A204.1 (cell line): Measurements from ENCODE around the gene SPAG4.

Experiments
- FAIRE-seq: peaks from 2 replicates; lab custom pipeline; 2012; peaks lifted over from hg19 to GRCh38; lab: Jason Lieb, UNC

The SPAG4 gene, protein sequence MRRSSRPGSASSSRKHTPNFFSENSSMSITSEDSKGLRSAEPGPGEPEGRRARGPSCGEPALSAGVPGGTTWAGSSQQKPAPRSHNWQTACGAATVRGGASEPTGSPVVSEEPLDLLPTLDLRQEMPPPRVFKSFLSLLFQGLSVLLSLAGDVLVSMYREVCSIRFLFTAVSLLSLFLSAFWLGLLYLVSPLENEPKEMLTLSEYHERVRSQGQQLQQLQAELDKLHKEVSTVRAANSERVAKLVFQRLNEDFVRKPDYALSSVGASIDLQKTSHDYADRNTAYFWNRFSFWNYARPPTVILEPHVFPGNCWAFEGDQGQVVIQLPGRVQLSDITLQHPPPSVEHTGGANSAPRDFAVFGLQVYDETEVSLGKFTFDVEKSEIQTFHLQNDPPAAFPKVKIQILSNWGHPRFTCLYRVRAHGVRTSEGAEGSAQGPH

DNA sequence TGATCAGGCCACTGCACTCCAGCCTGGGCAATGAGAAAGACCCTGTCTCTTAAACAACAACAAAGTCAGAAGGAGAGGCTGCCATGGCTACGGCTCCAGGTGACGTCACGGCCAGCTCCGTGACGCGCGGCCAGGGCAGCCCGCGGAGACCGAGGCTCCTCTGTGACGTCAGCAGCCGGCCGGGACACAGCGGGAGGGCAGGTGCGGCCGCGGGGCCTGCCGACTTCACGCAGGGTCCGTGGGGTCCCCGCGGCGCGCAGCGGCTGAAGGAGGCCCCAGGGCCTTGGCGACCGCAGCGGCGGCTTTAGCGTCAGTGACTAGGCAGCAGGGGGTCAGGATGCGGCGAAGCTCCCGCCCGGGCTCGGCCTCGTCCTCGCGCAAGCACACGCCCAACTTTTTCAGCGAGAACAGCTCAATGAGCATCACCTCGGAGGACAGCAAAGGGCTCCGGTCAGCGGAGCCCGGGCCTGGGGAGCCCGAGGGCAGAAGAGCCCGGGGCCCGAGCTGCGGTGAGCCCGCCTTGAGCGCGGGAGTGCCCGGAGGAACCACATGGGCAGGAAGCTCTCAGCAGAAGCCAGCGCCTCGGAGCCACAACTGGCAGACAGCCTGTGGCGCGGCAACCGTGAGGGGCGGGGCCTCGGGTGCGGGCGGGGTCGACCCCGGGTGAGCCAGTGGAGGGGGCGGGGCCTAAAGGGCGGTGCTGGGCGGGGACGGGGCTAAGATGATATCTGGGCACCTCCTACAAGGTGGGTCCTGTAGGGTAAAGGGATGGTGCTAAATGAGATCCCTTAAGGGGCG lies at the start of gene SPAG4:
Gene SPAG4, plus strand, starts transcription at position 163 of the 798 bp plus-strand sequence. Its CDS starts 175 bp downstream, at position 338.
- no peak for FAIRE-seq

- no peak for FAIRE-seq
These were observed 47.0 kb upstream of the SPAG4 start for GRCh38 chr20:35568645-35569044.

- FAIRE-seq: no peak
These were observed 44.1 kb upstream of the SPAG4 start for GRCh38 chr20:35571555-35571954.

DNA sequence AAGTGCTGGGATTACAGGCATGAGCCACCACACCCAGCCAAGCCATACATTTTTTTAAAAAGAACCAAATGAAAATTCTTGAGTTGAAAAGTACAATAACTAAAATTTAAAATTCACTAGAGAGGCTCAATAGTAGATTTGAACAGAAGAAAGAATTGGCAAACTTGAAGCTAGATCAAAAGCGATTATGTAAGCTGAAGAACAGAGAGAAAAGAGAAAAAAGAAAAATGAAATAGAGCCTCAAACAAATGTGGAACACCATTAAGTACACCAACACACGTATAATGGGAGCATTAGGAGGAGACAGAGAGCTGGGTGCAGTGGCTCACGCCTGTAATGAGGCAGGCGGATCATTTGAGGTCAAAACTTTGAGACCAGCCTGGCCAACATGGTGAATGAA lies 42.8 kb upstream of the SPAG4 start:
- no peak for FAIRE-seq

DNA sequence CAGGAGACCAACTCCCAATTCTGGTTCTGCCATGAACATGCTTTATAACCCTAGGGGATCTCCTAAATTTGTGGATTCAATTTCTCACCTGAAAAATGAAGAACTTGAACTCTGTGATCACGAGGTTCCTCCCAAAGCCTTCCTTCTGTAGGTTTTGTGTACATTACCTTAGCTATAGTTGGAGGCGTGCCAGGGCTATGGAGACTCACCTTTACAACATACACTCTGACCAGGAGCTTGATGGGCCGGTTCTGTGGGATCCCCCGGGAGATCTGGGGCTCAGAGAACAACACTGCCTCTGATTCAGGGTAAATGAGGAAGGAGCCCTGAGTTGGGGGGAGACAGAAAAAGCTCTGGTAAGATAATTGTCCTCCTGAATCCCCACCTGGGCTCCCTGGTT lies 39.7 kb upstream of the SPAG4 start:
- FAIRE-seq: no peak

GRCh38 chr20:35576816-35577215 lies 38.8 kb upstream of the SPAG4 start:
- FAIRE-seq: no peak

DNA sequence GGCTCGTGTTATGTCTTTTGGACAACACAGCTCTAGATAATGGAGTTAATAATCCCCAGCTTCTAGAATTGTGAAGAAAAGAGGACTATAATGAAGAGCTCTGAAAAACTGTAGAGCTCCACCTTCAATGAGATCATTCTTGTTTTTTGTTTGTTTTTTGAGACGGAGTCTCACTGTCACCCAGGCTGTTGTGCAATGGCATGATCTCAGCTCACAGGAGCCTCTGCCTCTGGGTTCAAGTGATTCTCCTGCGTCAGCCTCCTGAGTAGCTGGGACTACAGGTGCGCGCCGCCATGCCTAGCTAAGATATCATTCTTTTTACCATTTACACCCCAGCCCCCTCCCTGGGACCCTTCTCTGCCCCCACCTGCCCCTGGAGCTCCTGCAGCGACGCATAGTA lies 37.2 kb upstream of the SPAG4 start:
- no peak for FAIRE-seq

- no peak for FAIRE-seq
These were observed 36.4 kb upstream of the SPAG4 start for GRCh38 chr20:35579196-35579595.

DNA sequence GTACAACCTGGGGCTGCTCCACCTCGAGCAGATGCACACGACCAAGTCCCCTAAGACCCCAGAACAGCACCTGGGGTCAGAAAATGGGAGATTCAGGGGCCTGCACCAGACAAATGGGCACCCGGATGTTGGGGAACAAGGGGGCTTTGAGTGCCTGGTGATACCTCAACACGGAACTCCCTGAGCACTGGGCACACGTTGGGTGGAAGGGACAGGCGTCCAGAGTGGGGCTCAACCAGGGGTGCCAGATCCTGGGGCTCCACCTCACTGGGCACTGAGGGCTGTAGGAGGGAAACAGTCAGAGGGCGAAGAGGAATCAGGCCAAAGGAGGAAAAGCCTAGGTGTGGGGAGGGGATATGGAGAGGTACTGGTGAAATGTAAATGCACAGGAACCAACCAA lies 33.5 kb upstream of the SPAG4 start:
- FAIRE-seq: no peak

- FAIRE-seq: no peak
These were observed 32.8 kb upstream of the SPAG4 start for GRCh38 chr20:35582741-35583404.

- no peak for FAIRE-seq
These were observed 31.7 kb upstream of the SPAG4 start for GRCh38 chr20:35583636-35584560.

DNA sequence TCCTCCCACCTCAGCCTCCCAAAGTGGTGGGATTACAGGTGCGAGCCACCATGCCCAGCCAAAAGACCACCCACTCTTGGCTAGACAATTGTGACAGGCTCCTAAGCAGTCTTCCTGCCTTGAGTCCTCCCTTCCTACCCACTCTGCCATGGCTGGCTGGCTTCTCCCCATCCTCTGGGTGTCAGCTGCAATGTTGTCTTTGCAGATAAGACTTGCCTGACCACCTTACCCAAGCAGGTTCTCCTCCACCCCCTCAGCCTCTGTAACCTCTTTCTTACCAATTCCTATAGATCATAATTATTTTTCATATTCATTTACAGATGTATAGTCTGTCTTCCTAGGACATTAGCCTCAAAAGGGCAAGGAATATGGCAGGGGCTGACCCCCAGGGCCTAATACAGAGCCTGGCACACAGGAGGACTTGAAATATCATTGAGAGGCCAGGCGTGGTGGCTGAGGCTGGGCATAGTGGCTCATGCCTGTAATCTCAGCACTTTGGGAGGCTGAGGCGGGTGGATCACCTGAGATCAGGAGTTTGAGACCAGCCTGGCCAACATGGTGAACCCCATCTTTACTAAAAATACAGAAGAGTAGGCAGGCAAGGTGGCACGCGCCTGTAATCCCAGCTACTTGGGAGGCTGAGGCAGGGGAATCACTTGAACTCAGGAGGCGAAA lies 28.7 kb upstream of the SPAG4 start:
- no peak for FAIRE-seq

DNA sequence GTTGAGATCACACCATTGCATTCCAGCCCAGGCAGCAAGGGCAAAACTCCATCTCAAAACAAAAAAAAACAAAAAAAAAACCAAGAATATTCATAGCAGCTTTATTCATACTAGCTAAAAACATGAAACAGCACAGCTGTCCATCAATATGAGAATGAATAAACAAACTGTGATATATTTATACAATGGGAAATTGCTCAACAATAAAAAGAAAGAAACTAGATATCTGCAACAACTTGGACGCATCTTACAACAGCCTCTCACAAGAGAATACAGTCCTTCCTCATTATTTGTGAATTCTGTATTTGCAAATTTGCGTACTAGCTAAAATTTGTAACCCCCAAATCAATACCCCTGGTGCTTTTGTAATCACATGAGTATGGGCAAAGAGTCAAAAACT lies 28.2 kb upstream of the SPAG4 start:
- no peak for FAIRE-seq

GRCh38 chr20:35588397-35588796 lies 27.2 kb upstream of the SPAG4 start:
- no peak for FAIRE-seq

- FAIRE-seq: no peak
These were observed 23.2 kb upstream of the SPAG4 start for GRCh38 chr20:35592339-35592974.

DNA sequence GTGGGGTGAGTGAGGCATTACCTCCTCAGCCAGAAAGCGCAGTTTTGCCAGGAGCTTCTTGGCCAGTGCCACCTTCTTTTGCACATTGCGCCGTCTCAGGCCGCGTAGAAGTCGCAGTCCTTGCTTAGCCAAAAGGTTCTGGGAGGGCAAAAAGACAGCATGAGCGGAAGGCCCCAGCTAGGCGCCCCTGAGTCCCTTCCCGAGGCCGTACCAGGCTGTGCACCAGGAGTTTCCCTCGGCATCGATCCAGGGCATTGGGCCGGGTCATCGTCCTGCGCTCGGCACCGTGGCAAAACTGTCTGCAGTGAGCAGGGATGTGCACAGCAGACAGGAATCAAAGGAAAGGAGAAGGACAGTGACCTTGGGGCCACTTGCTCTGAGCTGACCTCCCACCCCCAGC lies 20.2 kb upstream of the SPAG4 start:
- no peak for FAIRE-seq

- FAIRE-seq: no peak
These were observed 19.7 kb upstream of the SPAG4 start for GRCh38 chr20:35595901-35596300.

GRCh38 chr20:35597186-35597585 lies 18.4 kb upstream of the SPAG4 start:
- no peak for FAIRE-seq

DNA sequence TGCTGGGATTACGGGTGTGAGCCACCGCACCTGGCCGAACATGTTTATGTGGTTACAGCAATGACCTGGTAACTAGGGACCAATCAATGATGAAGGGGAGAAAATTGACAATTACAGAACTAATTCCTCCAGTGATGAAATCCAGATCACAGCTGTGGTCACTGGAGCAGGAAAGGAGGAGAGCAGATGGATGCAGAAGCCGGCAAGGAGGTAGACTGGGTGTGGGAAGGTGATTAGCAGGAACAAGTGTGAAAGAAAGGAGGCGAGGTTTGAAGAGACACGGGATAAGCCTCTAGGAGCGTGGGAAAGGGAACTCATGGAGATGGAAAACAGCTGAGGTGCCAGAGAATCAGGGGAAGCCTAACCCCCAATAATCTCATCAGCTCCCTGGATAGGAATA lies 17.2 kb upstream of the SPAG4 start:
- FAIRE-seq: no peak

GRCh38 chr20:35598899-35599775 lies 16.5 kb upstream of the SPAG4 start:
- no peak for FAIRE-seq
